Immature natural killer cell (primary cell): ENCODE measurements around the gene NTRK3. TPM values are rescaled to one million over a fixed set of nuclear protein-coding genes. Genes with fewer than 3 reads are reported as not detected.
"Not testable (repeated sequence)": the region's sequence is repeated elsewhere in the genome, so short reads cannot be mapped to it uniquely, and the experiment has no call there.

Experiments
- DNase-seq, 3 donors: peaks; one replicate each; pipeline ENCODE4 v3.0.0; 2022; ENCODE audit warnings: mixed read lengths in 1 of 3
- H3K27ac Mint-ChIP-seq, 6 donors: one replicate each; pipeline ENCODE4 v1.8.0; 2020; ENCODE audit warnings: mixed read lengths in 6 of 6, mild to moderate bottlenecking in 5 of 6, inconsistent platforms in 4 of 6, moderate library complexity in 3 of 6
- H3K27me3 Mint-ChIP-seq, 3 donors: one replicate each; pipeline ENCODE4 v1.8.0; 2020 to 2021; ENCODE audit warnings: low read depth in 3 of 3, mild to moderate bottlenecking in 3 of 3, mixed read lengths in 3 of 3, moderate library complexity in 3 of 3, inconsistent platforms in 1 of 3
- H3K36me3 Mint-ChIP-seq, 3 donors: one replicate each; pipeline ENCODE4 v1.8.0; 2020; ENCODE audit warnings: mixed read lengths in 3 of 3, inconsistent platforms in 2 of 3, mild to moderate bottlenecking in 2 of 3
- H3K4me1 Mint-ChIP-seq, 2 donors: one replicate each; pipeline ENCODE4 v1.8.0; 2020; ENCODE audit warnings: inconsistent platforms in 2 of 2, mild to moderate bottlenecking in 2 of 2, mixed read lengths in 2 of 2, moderate library complexity in 1 of 2
- H3K4me3 Mint-ChIP-seq, 5 donors: one replicate each; pipeline ENCODE4 v1.8.0; 2020; ENCODE audit warnings: mild to moderate bottlenecking in 5 of 5, mixed read lengths in 5 of 5, inconsistent platforms in 3 of 5, moderate library complexity in 3 of 5
- H3K9me3 Mint-ChIP-seq, 6 donors: one replicate each; pipeline ENCODE4 v1.8.0; 2020; ENCODE audit warnings: mild to moderate bottlenecking in 6 of 6, mixed read lengths in 6 of 6, inconsistent platforms in 4 of 6, moderate library complexity in 3 of 6
- polyA plus RNA-seq, 3 donors: library from polyadenylated mRNA; unstranded; fragments of 300-500 nt; fragmentation: Illumina TruSeq; gene quantifications; one replicate each; pipeline ENCODE4 v1.2.3, GENCODE V29; 2021

NTRK3 gene
- polyA plus RNA-seq, 3 donors from 2014 or later, result not detected

- Mint-ChIP-seq H3K4me3 (no peak overlapping the region), H3K9me3 (no peaks in the 10 kb centered on the region), H3K27ac (no peak overlapping the region), H3K4me1 (no peaks in the 10 kb centered on the region), H3K36me3 (no peaks in the 10 kb centered on the region), H3K27me3 (peaks cover 0 to 3% (median 2%) of the 10 kb centered on the region in 3 donors)
- DNase-seq, result no peak
Measured at GRCh38 chr15:88073391-88073691, 183.2 kb downstream of the NTRK3 start.

DNA sequence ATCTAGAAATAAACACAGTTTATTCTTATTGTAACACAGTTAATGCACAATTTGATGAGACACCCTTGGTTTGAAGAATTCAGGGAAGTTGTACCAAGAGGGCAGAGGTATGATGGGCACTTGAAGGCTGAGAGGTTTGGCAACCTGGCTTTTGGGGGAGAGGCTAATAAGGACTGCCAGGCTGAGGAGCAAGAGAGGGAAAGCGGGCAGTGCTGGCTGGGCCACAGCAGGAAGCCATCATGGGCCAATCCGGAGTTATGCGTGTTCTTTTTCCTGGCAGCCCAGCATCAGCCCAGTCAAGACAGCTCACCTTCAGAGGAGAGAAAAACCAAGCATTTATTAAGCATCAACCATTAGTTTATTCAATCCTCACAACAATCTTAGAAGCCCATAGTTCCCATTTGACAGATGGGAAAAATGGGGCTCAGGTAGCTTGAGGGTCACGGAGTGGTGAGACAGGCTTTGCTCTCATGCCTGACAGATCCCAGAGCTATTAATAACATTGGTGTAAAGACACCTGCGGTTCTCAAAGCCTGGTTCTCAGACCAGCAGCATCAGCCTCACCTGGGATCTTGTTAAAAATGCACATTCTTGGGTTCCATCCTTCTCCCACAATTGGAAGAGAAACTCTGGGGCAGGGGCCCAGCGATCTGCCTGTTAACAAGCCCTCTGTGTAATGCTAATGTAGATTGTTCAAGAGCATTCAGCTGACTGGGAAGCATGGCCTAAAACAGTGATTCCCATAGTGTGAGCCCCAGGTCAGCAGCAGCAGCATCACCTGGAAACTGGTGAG is 183.7 kb downstream of the NTRK3 start:
- H3K9me3 Mint-ChIP-seq, result no peaks in the 10 kb centered on the region
- H3K27ac Mint-ChIP-seq, result no peak overlapping the region
- no peak overlapping the region for H3K4me3 Mint-ChIP-seq
- H3K27me3 Mint-ChIP-seq, result peaks cover 0 to 3% (median 2%) of the 10 kb centered on the region in 3 donors
- no peak for DNase-seq
- no peaks in the 10 kb centered on the region for H3K4me1 Mint-ChIP-seq
- no peaks in the 10 kb centered on the region for H3K36me3 Mint-ChIP-seq

- H3K9me3 Mint-ChIP-seq, H3K27ac Mint-ChIP-seq, H3K36me3 Mint-ChIP-seq, H3K4me3 Mint-ChIP-seq, DNase-seq, H3K27me3 Mint-ChIP-seq, H3K4me1 Mint-ChIP-seq: not testable (repeated sequence)
Measured at GRCh38 chr15:88072133-88072532, 184.4 kb downstream of the NTRK3 start.

DNA sequence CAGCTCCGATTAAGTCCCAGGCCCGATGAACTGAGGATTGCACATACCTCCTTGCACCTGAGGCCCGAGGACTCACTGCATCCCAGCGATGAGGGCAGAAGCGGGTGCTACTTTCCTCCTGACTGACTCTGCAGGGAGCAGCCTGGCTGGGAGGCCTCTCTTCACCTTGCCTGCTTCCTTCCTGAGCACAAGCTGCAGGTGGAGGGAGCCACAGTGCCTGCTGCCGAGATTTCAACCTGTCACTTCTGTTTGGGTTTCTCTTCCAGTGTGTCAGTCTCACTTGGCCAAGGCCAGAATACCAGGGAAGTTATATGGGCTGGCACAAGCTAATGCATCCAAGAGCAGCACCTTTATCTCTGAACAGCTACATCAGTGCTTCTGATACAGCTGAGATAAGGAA is 185.4 kb downstream of the NTRK3 start:
- Mint-ChIP-seq H3K9me3 (peaks cover 0 to 4% (median 0%) of the 10 kb centered on the region in 6 donors), H3K4me1 (no peaks in the 10 kb centered on the region)

GRCh38 chr15:88069561-88069960 is 187.0 kb downstream of the NTRK3 start:
- Mint-ChIP-seq H3K9me3 (peaks cover 0 to 4% (median 0%) of the 10 kb centered on the region in 6 donors), H3K4me3 (no peak overlapping the region), H3K27me3 (peaks cover 0 to 5% (median 4%) of the 10 kb centered on the region in 3 donors), H3K4me1 (no peaks in the 10 kb centered on the region), H3K27ac (no peak overlapping the region), H3K36me3 (no peaks in the 10 kb centered on the region)
- no peak for DNase-seq

More for the DNA sequence above, 185.4 kb downstream of the NTRK3 start:
- no peaks in the 10 kb centered on the region for H3K36me3 Mint-ChIP-seq
- no peak overlapping the region for H3K4me3 Mint-ChIP-seq
- DNase-seq, result no peak
- H3K27ac Mint-ChIP-seq, result no peak overlapping the region
- peaks cover 0 to 7% (median 4%) of the 10 kb centered on the region in 3 donors for H3K27me3 Mint-ChIP-seq

GRCh38 chr15:88067331-88067685 is 189.2 kb downstream of the NTRK3 start:
- DNase-seq, result no peak
- Mint-ChIP-seq H3K4me3 (no peak overlapping the region), H3K4me1 (no peaks in the 10 kb centered on the region), H3K27ac (no peak overlapping the region), H3K9me3 (peaks cover 0 to 4% (median 0%) of the 10 kb centered on the region in 6 donors), H3K27me3 (peaks cover 1 to 5% (median 2%) of the 10 kb centered on the region in 3 donors), H3K36me3 (no peaks in the 10 kb centered on the region)

GRCh38 chr15:88066636-88067330 is 189.8 kb downstream of the NTRK3 start:
- no peak overlapping the region for H3K27ac Mint-ChIP-seq
- no peaks in the 10 kb centered on the region for H3K4me1 Mint-ChIP-seq

DNA sequence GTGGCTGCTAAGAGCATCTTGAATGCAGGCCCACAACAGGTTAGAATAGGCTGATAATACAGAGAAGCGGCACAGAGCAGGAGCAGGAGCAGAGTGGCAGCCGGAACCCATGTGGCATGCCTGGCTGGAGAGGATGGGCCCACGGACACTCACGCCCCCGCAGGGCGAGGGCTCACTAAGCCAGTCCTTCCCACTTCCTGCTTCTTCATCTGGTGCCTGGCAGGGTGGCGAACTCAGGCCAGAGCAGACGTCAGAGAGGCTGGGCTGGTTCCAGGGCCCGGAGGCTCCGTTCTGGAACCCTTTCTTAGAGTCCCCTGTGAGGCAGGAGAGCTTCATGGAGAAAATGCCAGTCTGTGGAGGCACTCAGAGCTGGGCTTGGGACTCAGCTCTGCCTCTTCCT is 195.1 kb downstream of the NTRK3 start:
- H3K4me1 Mint-ChIP-seq, result no peaks in the 10 kb centered on the region
- no peak for DNase-seq
- H3K9me3 Mint-ChIP-seq, result peaks cover 0 to 2% (median under 1%) of the 10 kb centered on the region in 6 donors
- H3K4me3 Mint-ChIP-seq, result no peak overlapping the region
- H3K27ac Mint-ChIP-seq, result no peak overlapping the region
- H3K27me3 Mint-ChIP-seq, result peaks cover 0 to 3% (median 1%) of the 10 kb centered on the region in 3 donors
- no peaks in the 10 kb centered on the region for H3K36me3 Mint-ChIP-seq

More at GRCh38 chr15:88066636-88067330, 189.8 kb downstream of the NTRK3 start:
- DNase-seq, result no peak
- Mint-ChIP-seq H3K9me3 (peaks cover 0 to 4% (median 0%) of the 10 kb centered on the region in 6 donors), H3K36me3 (no peaks in the 10 kb centered on the region), H3K27me3 (peaks cover 1 to 5% (median 2%) of the 10 kb centered on the region in 3 donors), H3K4me3 (no peak overlapping the region)

DNA sequence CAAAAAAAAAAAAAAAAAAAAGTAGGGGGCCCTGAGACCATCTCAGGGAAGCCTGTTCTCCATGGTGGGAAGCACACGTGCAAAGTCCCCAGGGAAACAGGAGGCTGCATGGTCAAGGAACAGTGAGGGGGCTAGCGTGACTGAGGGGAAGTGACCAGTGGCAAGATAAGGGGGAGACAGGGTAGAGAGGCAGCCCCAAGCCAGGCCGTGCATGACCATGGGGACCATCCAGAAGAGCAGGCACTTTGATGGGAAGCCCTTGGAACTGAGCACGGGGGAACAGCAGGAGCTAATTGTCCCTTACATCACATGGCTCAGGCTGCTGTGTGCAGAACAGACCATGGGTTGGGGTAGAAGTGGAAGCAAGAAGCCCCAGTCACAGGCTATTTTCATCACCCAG is 196.2 kb downstream of the NTRK3 start:
- no peak for DNase-seq
- Mint-ChIP-seq H3K9me3 (peaks cover 0 to 2% (median 0%) of the 10 kb centered on the region in 6 donors), H3K4me1 (no peaks in the 10 kb centered on the region), H3K27ac (no peak overlapping the region), H3K27me3 (peaks cover 0 to 1% (median 0%) of the 10 kb centered on the region in 3 donors), H3K4me3 (no peak overlapping the region), H3K36me3 (no peaks in the 10 kb centered on the region)

- Mint-ChIP-seq H3K27ac (no peak overlapping the region), H3K4me3 (no peak overlapping the region), H3K9me3 (peaks cover 0 to 2% (median 0%) of the 10 kb centered on the region in 6 donors), H3K4me1 (no peaks in the 10 kb centered on the region), H3K36me3 (no peaks in the 10 kb centered on the region), H3K27me3 (peaks cover 0 to 3% (median 2%) of the 10 kb centered on the region in 3 donors)
- DNase-seq, result no peak
Measured at GRCh38 chr15:88057836-88058235, 198.7 kb downstream of the NTRK3 start.

- H3K9me3 Mint-ChIP-seq, result peaks cover 0 to 3% (median under 1%) of the 10 kb centered on the region in 6 donors
- no peak for DNase-seq
- H3K4me3 Mint-ChIP-seq, result no peak overlapping the region
Measured at GRCh38 chr15:88049506-88049905, 207.0 kb downstream of the NTRK3 start.

DNA sequence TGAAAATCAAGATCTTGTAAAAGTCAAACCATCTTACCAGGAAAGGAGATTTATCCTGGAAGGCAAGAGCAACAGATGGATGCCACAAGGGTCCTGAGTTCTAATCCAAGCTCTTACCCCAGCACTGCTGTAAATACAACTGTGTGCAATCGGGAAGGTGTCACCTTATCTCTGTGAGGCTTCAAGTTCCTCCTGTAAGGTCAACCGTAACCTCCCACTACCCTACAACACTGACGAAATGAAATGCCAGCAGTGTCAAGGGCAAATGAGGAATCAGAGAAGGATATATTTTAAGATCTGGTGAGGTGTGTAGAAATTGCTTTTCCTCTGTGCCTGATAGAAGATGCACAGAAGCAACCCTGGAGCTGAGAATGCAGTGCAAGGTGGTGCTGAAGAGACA is 207.8 kb downstream of the NTRK3 start:
- DNase-seq, result no peak
- H3K36me3 Mint-ChIP-seq, result no peaks in the 10 kb centered on the region
- no peak overlapping the region for H3K4me3 Mint-ChIP-seq
- peaks cover 0 to 3% (median under 1%) of the 10 kb centered on the region in 6 donors for H3K9me3 Mint-ChIP-seq
- no peak overlapping the region for H3K27ac Mint-ChIP-seq
- H3K27me3 Mint-ChIP-seq, result peaks cover 4 to 5% (median 4%) of the 10 kb centered on the region in 3 donors
- no peaks in the 10 kb centered on the region for H3K4me1 Mint-ChIP-seq

More at GRCh38 chr15:88049506-88049905, 207.0 kb downstream of the NTRK3 start:
- Mint-ChIP-seq H3K36me3 (no peaks in the 10 kb centered on the region), H3K4me1 (no peaks in the 10 kb centered on the region), H3K27me3 (peaks cover 4 to 7% (median 4%) of the 10 kb centered on the region in 3 donors), H3K27ac (no peak overlapping the region)

GRCh38 chr15:88048237-88048636 is 208.3 kb downstream of the NTRK3 start:
- no peaks in the 10 kb centered on the region for H3K4me1 Mint-ChIP-seq

DNA sequence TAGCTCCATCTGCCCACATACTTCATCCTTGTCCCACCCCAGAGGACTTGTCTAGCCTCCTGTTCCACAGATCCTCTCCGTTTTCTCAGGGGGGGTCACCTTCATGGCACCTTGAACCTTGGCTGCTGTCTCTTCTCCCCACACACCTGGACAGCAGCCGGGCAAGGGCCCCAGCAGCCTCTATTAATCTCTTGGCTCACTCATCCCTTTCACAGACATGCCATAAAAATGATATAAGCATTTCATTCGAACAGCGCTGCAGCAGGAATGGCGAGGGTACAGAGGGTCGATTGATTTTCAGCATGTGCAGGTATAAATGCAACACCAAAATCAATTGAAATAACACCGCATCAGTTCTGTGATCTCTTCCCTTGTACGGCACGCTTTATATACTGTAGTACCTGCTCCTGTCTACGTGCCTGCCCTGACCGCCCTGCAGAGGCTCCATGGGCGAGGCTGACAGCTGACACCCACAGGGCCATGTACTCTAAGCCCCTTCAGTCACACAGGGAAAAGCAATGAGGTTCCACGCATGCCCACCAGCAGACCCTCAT is 209.9 kb downstream of the NTRK3 start:
- no peaks in the 10 kb centered on the region for H3K36me3 Mint-ChIP-seq
- no peak overlapping the region for H3K27ac Mint-ChIP-seq
- no peaks in the 10 kb centered on the region for H3K4me1 Mint-ChIP-seq
- H3K27me3 Mint-ChIP-seq, result peaks cover 4 to 5% (median 5%) of the 10 kb centered on the region in 3 donors
- peaks cover 0 to 3% (median under 1%) of the 10 kb centered on the region in 6 donors for H3K9me3 Mint-ChIP-seq
- DNase-seq, result no peak
- H3K4me3 Mint-ChIP-seq, result no peak overlapping the region

More at GRCh38 chr15:88048237-88048636, 208.3 kb downstream of the NTRK3 start:
- no peak overlapping the region for H3K4me3 Mint-ChIP-seq
- peaks cover 4 to 5% (median 4%) of the 10 kb centered on the region in 3 donors for H3K27me3 Mint-ChIP-seq
- no peaks in the 10 kb centered on the region for H3K36me3 Mint-ChIP-seq
- H3K27ac Mint-ChIP-seq, result no peak overlapping the region
- DNase-seq, result no peak
- H3K9me3 Mint-ChIP-seq, result peaks cover 0 to 3% (median under 1%) of the 10 kb centered on the region in 6 donors
